Embryonic facial prominence (tissue), 1 donor: ENCODE measurements around the gene MRGPRF.

Source experiments
- DNase-seq: peaks from one replicate; pipeline ENCODE4 v3.0.0-alpha.2; 2016; ENCODE audit errors: extremely low spot score

Gene MRGPRF

DNA sequence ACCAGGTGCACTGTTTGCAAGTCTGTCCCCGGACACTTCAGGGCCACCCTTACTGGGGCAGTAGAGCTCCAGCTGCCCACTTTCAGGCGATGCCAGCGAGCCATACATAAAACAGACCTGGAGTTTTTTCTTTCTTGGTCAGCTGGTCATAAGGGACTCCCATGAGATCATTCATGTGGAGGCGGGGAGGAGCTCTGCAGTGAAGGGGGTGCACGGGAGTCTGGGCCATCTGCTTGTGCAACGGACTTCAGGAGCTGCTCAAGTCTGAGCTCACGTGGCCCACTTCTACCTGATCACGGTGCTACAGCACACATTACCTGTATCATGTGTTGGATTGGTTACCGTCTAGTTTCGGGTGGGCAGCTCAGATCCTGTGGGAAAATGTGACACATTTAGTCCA, 9.2 kb upstream of the MRGPRF start:
- DNase-seq: no peak

- no peak for DNase-seq
These were observed 5.9 kb upstream of the MRGPRF start for GRCh38 chr11:69018924-69019323.

- DNase-seq: no peak
These were observed 4.9 kb upstream of the MRGPRF start for GRCh38 chr11:69017951-69018350.

DNA sequence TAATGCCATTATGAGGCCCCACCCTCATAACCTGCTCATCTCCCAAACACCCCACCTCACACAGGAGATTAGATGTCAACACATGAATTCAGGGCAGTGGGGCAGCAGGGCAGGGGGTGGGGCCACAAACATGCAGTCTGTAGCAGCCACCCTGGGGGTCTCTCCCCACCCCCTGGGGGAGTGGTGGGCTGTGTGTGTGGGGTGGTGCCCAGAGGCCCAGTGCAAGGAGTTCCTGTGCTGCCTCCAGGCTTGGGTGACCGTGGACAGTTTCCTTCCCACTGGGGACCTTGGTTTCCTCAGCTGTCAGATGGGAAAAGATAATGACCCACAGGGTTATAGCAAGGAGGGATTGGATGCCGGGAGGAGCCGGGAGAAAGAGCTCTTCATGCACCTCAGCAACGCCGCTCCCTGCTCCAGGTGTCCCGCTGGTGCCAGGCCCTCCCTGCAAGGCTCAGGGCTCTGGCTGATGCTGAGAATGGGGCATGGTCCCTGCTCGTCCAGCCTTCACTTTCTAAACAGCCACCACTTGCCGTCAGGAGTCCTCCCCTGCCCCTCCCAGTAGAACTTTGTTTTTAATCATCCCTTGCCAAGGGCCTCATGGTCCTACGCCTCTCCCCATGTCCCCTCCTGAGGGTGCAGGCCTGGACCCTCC, 2.0 kb upstream of the MRGPRF start:
- DNase-seq: no peak

GRCh38 chr11:69014084-69014851, 1.2 kb upstream of the MRGPRF start:
- no peak for DNase-seq

- no peak for DNase-seq
These were observed 696 bp downstream of the MRGPRF start for GRCh38 chr11:69012092-69013008.

DNA sequence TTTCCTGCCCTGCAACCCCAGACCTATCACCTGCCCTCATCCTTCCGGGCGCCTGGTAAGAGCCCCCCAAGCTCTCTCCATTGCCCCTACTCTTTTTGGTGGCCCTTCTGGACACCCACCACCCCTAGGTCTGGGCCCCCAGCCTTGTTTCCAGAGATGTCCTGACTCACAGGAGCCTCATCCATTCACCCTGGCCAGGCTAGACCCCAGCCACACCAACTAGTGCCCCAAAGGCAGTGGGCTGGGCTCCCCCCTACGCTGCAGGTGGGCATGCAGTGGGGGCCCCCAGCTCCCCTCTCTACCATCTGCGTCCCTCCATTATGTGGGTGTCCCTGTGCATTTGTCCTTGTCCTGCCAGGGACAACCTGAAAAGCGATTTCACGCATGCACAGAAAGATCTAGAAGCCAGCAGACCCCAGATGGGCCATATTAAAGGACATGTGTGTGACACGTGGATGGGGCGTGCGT, 1.4 kb downstream of the MRGPRF start:
- DNase-seq: no peak

GRCh38 chr11:69010964-69011623, 2.0 kb downstream of the MRGPRF start:
- DNase-seq: no peak

DNA sequence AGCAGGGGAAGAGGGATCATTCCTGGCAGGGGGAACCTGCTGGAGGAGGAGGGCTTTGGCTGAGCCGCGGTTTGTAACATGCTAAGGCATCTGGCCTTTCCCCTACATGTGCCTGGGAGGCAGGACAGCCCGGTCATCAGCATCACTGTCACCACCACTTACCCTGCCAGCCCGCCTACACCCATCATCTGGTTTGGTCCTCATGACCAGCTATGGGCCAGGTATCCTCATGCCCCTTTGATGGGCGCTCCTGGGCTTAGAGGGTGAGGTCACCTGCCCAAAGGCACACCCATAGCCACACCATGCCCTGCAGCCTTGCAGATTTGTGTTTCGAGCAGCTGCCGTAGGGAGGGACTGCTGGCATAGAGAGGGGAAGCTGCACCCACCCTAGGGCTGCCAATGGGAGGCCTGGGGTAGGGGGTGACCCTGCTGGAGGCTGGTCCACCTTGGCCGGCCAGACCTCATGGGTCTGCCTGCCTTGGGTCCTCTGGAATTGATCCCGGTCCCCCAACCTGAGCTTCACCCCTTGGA, 2.6 kb downstream of the MRGPRF start:
- no peak for DNase-seq

DNA sequence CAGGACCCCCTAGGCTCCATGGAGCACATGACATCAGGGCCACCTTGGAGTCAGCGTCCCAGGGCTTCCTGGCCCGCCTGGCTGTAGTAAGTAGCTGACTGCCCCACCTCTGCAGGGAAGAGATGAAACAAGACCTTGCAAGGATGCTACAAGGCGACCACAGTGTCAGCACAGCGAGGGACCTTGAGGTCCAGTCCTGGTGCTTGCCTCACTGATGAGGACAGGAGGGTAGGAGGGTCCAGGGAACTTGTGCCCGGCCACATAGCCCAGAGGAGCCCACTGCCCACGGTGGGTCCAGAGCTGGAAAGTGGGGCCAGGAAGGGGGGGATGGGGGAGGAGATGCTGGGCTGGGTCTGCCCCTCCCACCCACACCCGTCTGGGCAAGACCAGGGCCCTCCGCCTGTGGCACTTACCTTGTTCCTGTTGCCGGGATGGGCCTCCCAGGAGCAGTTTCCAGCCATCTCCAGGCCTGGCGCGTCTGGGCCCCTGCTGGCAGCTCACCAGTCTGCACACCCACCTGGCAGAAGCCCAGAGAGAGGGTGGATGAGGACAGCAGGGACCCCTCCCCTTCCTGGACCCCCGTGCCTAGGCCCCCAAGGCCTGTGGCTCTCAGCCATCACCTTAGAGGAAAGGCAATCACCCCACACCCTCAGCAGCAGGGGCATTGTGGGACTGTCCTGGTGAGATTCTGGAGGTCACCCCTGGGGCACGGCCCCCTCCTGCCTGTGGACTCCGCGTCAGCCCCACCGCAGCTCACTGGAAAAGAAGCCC, 3.4 kb downstream of the MRGPRF start:
- DNase-seq: no peak

DNA sequence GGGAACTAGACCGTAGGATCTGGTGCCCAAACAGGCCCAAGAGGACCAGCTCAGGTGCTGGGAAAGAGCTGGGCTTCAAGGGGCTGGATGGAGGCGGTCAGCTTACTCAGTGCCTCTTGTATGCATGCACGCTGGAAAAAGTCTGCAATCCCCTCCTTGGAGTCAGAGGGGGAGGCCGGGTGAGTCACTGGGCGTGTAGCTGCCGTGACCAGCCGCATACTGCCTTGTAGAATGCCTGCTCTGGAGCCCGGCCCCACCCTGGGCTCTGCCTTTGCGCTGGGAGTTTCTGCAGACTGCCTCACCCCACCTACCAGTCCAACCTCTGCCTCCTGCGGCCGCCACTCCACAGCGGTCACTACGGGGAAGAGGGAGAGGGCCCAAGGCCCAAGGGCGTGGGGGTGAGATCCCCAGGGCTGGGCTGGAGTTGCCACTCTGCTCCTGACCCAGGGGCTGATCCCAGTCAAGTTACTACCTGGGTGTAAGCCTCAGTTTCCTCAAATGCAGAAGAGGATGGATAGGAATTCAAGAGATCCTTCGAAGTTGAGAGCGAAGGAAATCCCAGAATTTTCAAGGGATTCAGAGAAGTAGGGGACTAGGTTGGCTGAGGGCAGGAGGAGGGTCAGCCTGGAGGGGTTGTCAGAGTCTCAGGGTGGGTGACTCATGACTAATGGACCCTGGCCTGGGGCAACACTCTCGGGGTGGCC, 4.2 kb downstream of the MRGPRF start:
- DNase-seq: no peak

- DNase-seq: no peak
These were observed 5.1 kb downstream of the MRGPRF start for GRCh38 chr11:69007975-69008381.

- no peak for DNase-seq
These were observed 6.2 kb downstream of the MRGPRF start for GRCh38 chr11:69006816-69007215.

DNA sequence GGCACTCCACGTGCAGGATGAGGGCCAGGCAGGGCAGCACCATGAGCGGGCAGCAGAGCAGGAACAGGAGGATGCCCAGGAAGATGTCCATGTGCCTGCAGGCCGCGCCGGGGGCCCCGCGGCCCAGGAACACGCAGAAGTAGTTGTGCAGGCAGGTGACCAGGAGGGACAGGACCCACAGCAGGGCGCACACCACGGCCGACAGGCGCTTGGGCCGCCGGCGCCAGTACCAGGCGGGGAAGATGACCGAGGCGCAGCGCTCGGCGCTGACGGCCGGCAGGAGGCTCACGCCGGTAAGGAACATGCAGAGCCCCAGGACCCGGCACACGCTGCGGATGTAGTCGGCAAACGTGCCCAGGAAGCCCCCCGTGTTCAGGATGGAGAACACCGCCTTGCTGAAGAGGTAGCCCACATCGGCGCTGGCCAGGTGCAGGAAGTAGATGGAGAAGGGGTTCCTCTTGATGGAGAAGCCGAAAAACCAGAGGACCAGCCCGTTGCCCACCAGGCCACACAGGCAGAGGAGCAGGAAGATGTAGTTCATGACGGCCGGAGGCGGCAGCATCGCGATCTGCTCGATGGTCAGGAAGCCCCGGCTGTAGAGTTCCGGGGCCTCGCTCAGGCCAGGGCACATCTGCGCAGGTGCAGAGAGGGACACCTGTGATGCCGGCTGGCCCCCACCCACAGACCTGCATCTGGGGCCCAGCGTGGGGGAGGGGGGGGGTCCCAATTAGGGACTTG, 7.2 kb downstream of the MRGPRF start:
- no peak for DNase-seq

DNA sequence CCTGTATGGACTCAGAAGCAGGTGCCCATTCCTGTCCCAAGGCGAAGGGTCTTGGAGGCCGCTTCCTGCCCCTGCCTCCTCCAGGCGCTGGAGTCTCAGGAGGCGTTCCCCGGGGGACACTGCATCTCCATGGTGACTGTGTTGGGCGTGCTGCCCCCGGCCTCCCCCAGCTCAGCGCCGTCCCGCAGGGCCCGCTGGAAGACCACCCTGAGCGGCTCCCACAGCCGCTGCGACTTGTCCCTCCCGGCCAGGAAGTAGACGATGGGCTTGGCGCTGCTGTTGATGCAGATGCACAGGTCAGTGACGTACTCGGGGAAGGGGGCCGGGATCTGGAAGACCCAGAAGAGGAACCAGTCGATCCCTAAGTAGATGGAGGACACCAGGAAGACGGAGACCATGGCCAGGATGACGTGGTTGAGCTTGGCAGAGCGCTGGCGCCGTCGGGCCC, 7.8 kb downstream of the MRGPRF start:
- DNase-seq: no peak

- DNase-seq: no peak
These were observed 8.4 kb downstream of the MRGPRF start for GRCh38 chr11:69004411-69005182.

DNA sequence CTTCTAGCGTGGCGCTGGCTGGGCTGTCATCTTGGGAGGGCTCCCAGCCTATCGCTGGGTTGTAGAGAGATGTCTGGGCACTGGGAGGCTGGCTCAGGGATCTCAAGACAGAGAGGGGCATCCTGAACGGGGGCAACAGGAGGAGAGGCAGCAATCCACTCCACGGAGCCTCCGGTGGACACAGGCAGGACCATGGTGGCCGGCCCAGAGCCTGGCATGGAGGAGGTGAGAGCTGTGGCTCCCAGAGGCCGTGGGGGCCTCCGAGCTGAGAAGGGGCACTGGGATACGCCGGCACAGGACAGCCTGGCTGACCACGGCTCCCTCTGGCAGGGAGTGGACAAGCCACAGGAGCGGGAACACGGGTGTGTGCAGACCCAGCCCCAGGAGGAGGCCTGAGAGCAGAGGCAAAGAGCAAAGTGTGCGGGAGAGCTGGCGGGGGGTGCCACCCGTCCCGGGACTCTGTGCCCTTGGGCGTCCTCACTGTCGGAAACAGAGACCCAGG, 9.1 kb downstream of the MRGPRF start:
- DNase-seq: no peak

DNA sequence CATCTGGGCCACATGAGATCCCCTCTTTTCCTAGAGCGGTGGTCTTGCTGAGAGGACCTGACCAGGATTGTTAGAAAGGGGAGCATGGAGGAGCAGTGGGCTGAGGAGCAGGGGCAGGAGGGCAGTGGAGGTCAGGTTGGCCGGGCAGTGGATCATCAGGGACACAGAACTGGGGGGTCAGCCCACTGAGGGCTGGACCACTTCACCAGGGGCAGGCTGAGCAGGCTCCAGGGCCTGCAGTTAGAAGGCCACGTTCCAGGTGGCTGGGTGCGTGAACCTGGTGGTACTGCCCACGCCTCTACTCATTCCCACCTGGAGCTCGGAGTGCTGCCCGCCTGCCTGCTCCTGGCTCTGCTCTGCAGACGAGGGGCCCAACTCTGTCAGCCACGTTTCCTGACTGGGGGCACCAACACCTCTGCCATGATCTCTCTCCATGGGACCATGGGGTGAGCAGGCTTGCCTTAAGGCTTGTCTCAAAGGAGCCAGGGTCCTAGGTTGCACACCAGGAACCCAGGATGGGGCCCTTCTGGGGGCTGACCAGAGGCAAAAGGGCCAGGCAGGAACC, 9.7 kb downstream of the MRGPRF start:
- no peak for DNase-seq
